HEK293T (cell line): ENCODE measurements around the gene IQCB1.

Experiments used
- BHLHE40 ChIP-seq: fragments of 450-650 bp; IDR thresholded peaks from 2 replicates; pipeline ENCODE4 v1.6.1; 2016; ENCODE audit warnings: mild to moderate bottlenecking, moderate library complexity, borderline replicate concordance
- FOXK2 ChIP-seq: fragments of 450-650 bp; IDR thresholded peaks from 2 replicates; pipeline ENCODE4 v1.6.1; 2016; ENCODE audit warnings: mild to moderate bottlenecking
- FOXM1 ChIP-seq: fragments of 450-650 bp; IDR thresholded peaks from 2 replicates; pipeline ENCODE4 v1.6.1; 2017; ENCODE audit warnings: mild to moderate bottlenecking, borderline replicate concordance
- SP1 ChIP-seq: fragments of 450-650 bp; IDR thresholded peaks from 2 replicates; pipeline ENCODE4 v1.6.1; 2017
- SUZ12 ChIP-seq: fragments of 450-650 bp; IDR thresholded peaks from 2 replicates; pipeline ENCODE4 v1.6.1; 2016; ENCODE audit warnings: mild to moderate bottlenecking
- TARDBP ChIP-seq: fragments of 450-650 bp; IDR thresholded peaks from 2 replicates; pipeline ENCODE4 v1.6.1; 2016

DNA sequence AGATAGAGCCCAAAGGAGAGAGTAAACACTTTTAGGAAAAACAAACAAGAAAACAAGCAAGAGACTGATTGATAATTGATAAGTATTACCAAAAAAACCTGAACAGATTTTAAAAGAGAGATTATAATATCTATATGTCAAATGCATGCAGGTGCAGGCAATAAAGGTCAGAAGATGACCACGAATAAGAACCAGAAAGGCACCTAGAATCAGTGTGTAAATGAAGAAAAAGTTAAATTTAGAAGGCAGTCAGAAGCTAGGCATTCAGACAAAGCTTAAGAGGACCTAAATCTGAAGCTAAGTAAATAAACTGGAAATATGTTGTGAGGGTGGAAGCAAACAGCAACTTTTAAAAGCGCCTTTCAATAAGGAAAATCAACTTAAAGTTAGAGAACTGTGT, 16.3 kb downstream of the IQCB1 start:
- TF ChIP-seq SUZ12 (no peak), TARDBP (no peak), BHLHE40 (no peak), SP1 (no peak), FOXK2 (no peak), FOXM1 (no peak)
